Pancreas (tissue), 10 donors: ENCODE results near the gene PRPS2. TPM values are rescaled to one million over a fixed set of nuclear protein-coding genes. Genes with fewer than 3 reads are reported as not detected.

Experiments used
- ATAC-seq, 4 donors: fragments of 200-7000 bp; cut with Tn5 transposase; one replicate each; pipeline versions ENCODE4 v1.8.0 to v1.9.1; 2020; ENCODE audit warnings: mild to moderate bottlenecking in 4 of 4, moderate library complexity in 4 of 4
- DNase-seq, 6 donors: peaks; one replicate each; pipeline ENCODE4 v3.0.0-alpha.2; 2020
- FAIRE-seq: peaks from 2 replicates; lab custom pipeline; 2012; peaks lifted over from hg19 to GRCh38; lab: Jason Lieb, UNC
- H3K27ac ChIP-seq, 4 donors: fragments of 200-600 bp; sonication (generic); 1 replicate in 3 of 4; 2 replicates in 1 of 4; pipeline versions ENCODE4 v1.5.0 to v1.8.0; 2020
- H3K27me3 ChIP-seq, 4 donors: fragments of 200-600 bp; one replicate each; pipeline ENCODE4 v1.8.0; 2021
- H3K36me3 ChIP-seq, 3 donors: fragments of 200-600 bp; sonication (generic) in 1 of 3; one replicate each; pipeline versions ENCODE4 v1.5.0 to v1.8.0; 2020 to 2021
- H3K4me1 ChIP-seq, 3 donors: fragments of 200-600 bp; one replicate each; pipeline ENCODE4 v1.8.0; 2021
- H3K4me3 ChIP-seq, 4 donors: fragments of 200-600 bp; sonication (generic) in 2 of 4; one replicate each; pipeline versions ENCODE4 v1.5.0 to v1.8.0; 2020 to 2021
- H3K9me3 ChIP-seq, 4 donors: fragments of 200-600 bp; one replicate each; pipeline ENCODE4 v1.8.0; 2021
- CTCF ChIP-seq, 4 donors: fragments of 200-600 bp; sonication (generic) in 3 of 4; IDR thresholded peaks; one replicate each; pipeline versions ENCODE4 v1.5.0 to v1.8.0; 2021; ENCODE audit warnings: antibody characterized with exemption in 4 of 4
- WGBS, 2 donors: extraction: QIAGEN DNeasy Blood & Tissue Kit; methylation state at CpG; one replicate each; pipeline ENCODE4 v1.1.7; 2013; 5-methylcytosine and 5-hydroxymethylcytosine counted together
- intact Hi-C, 3 donors: fragments of 100-400 bp; cut with DNase I; formaldehyde crosslinking; loops; one replicate each; pipeline versions ENCODE4 v1.11.1 to v1.14.2; 2022
- polyA plus RNA-seq, 2 donors: library from polyadenylated mRNA; stranded (reverse); fragments of 200-250 nt; gene quantifications; one replicate each; pipeline ENCODE4 v1.2.3, GENCODE V29; 2013
- total RNA-seq, 6 donors: library from RNA; stranded (reverse); fragmentation: NEBNext Ultra II Directional in 4 of 6; extraction: Animal tissue kit (Norgen Biotek cat#: 25700) in 4 of 6; gene quantifications; one replicate each; pipeline versions ENCODE4 v1.2.1 to v1.2.4, GENCODE V29; 2021 to 2023
- donor health status: healthy with polysubstance abuse.
- donor health status: DM: no; HTN: no; CAD: no; lungs with moderate emphysema.
- donor health status: DM: no; HTN: no; CAD: no.
- donor health status: control.
- donor health status: control.
- donor health status: Bipolar disorder and iron deficiency.
- donor health status: DM: yes; HTN: yes; CAD: no.
- donor health status: DM: no; HTN: no; CAD: no.
- donor health status: DM: no; HTN: no; CAD: no.
- donor health status: DM: yes; HTN: yes; CAD: no.

PRPS2 gene
- total and polyA plus RNA-seq, 8 donors: 19.3 to 57.7 (median 37.9) TPM

- DNase-seq (no peak), ATAC-seq (no peak), FAIRE-seq (no peak)
- Histone ChIP-seq H3K9me3 (no peaks in the 10 kb centered on the region), H3K27ac (no peak overlapping the region), H3K4me3 (no peak overlapping the region), H3K36me3 (no peaks in the 10 kb centered on the region), H3K27me3 (no peaks in the 10 kb centered on the region), H3K4me1 (no peaks in the 10 kb centered on the region)
- intact Hi-C loops: no loop called here
- WGBS, 2 donors: 64 to 79% methylated on average over 2 of the region's 2 CpGs
- no peak for TF ChIP-seq CTCF (IDR thresholded peaks at IDR 0.05)
Observed at GRCh38 chrX:12753366-12753765, 37.8 kb upstream of the PRPS2 start.

- Histone ChIP-seq H3K27ac (no peak overlapping the region), H3K4me3 (no peak overlapping the region), H3K27me3 (peaks cover 0 to 5% (median 0%) of the 10 kb centered on the region in 4 donors), H3K4me1 (no peaks in the 10 kb centered on the region), H3K36me3 (no peaks in the 10 kb centered on the region), H3K9me3 (no peaks in the 10 kb centered on the region)
- FAIRE-seq (no peak), DNase-seq (no peak), ATAC-seq (no peak)
- WGBS, 2 donors: 61 to 70% methylated on average over 3 of the region's 3 CpGs
- TF ChIP-seq CTCF (IDR thresholded peaks at IDR 0.05): no peak
- intact Hi-C loops: no loop called here
Observed at GRCh38 chrX:12758291-12758690, 32.9 kb upstream of the PRPS2 start.

- H3K36me3 ChIP-seq: no peaks in the 10 kb centered on the region
- H3K9me3 ChIP-seq: no peaks in the 10 kb centered on the region
- H3K4me3 ChIP-seq: no peak overlapping the region
- no peaks in the 10 kb centered on the region for H3K4me1 ChIP-seq
- DNase-seq (no peak), ATAC-seq (no peak), FAIRE-seq (no peak)
- WGBS, 2 donors: 16 to 29% methylated on average over 2 of the region's 2 CpGs
- TF ChIP-seq CTCF (IDR thresholded peaks at IDR 0.05): no peak
- intact Hi-C loops: no loop called here
- H3K27ac ChIP-seq: no peak overlapping the region
- peaks cover 0 to 14% (median 0%) of the 10 kb centered on the region in 4 donors for H3K27me3 ChIP-seq
Observed at GRCh38 chrX:12767856-12768255, 23.4 kb upstream of the PRPS2 start.

- H3K36me3 ChIP-seq: no peaks in the 10 kb centered on the region
- FAIRE-seq (no peak), DNase-seq (no peak), ATAC-seq (no peak)
- H3K27me3 ChIP-seq: peaks cover 0 to 12% (median 0%) of the 10 kb centered on the region in 4 donors
- H3K9me3 ChIP-seq: no peaks in the 10 kb centered on the region
- H3K4me3 ChIP-seq: no peak overlapping the region
- TF ChIP-seq CTCF (IDR thresholded peaks at IDR 0.05): no peak
- H3K4me1 ChIP-seq: no peaks in the 10 kb centered on the region
- intact Hi-C loops: no loop called here
- no peak overlapping the region for H3K27ac ChIP-seq
- WGBS, 2 donors: 78 to 83% methylated on average over 4 of the region's 4 CpGs
Observed at GRCh38 chrX:12768491-12768890, 22.7 kb upstream of the PRPS2 start.

- no peak for DNase-seq
- WGBS, 2 donors: 22 to 37% methylated on average over 5 of the region's 5 CpGs
- H3K4me1 ChIP-seq: no peaks in the 10 kb centered on the region
- H3K9me3 ChIP-seq: no peaks in the 10 kb centered on the region
- peak; percentile 50 to 75 (median 64) for TF ChIP-seq CTCF (IDR thresholded peaks at IDR 0.05)
- no peak overlapping the region for H3K4me3 ChIP-seq
- peaks cover 0 to 24% (median 0%) of the 10 kb centered on the region in 4 donors for H3K27me3 ChIP-seq
- H3K27ac ChIP-seq: no peak overlapping the region
- H3K36me3 ChIP-seq: no peaks in the 10 kb centered on the region
- intact Hi-C loops: no loop called here
- FAIRE-seq: peak; percentile 98
- peak; percentile 78 to 87 (median 84) for ATAC-seq
Observed at GRCh38 chrX:12770440-12770839, 20.8 kb upstream of the PRPS2 start.
